GM23248 (cell line): Measurements from ENCODE around the gene EXOC3L2.

Experiments used
- EZH2 ChIP-seq: fragments of 200-600 bp; sonication (generic); IDR thresholded peaks from 2 replicates; pipeline ENCODE4 v1.6.1; 2018; ENCODE audit warnings: antibody characterized with exemption, mild to moderate bottlenecking; ENCODE audit not compliant: insufficient read depth, poor library complexity, severe bottlenecking
- EZH2phosphoT487 ChIP-seq: fragments of 200-600 bp; sonication (generic); IDR thresholded peaks from 2 replicates; pipeline ENCODE4 v1.6.1; 2018; ENCODE audit warnings: antibody characterized with exemption, moderate library complexity, mild to moderate bottlenecking, low read depth; ENCODE audit not compliant: insufficient read depth

- TF ChIP-seq EZH2 (no peak), EZH2phosphoT487 (no peak)
These were observed 33.3 kb downstream of the EXOC3L2 start for GRCh38 chr19:45211751-45212381.
